ENCODE results near the gene CDH23. TPM values are rescaled to one million over a fixed set of nuclear protein-coding genes. Genes with fewer than 3 reads are reported as not detected.

The CDH23 gene
- total RNA-seq, 1 donor from 2014 or later, result 5.1 TPM

DNA sequence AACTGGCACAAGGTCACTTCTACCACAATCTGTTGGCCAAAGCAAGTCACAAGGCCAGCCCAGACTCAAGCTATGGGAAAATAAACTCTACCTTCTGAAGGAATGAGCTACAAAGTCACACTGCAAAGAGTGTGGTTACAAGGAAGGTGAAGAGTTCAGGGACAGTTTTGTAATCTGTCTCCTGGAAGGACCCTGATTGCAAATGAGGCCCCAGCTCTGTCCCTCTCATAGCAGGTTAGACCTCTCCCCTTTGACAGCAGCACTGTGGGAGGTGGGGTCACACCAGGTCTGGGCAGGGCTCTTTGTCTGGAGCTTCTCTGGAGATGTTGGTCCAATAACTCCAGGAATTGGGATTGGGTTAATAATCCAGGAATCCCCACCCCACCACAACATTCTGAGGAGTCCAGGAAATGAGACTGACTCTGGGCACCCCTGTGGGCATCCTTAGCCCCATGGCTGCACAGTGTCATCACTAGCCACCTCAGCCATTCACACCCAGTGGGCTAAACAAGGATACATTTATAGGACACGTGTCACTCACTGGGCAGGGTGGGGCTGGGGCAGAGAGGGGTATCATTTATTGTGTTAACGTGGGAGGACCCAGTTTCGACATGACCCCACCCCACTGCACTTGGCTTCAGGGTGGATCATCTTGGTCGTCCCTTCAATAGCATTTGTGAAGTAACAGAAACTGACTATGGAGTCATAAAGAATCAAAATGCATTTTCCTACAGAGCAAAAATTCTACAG is 346.5 kb downstream of the CDH23 start:
- DNase-seq (ENCODE audit: low spot score), result no peak

DNA sequence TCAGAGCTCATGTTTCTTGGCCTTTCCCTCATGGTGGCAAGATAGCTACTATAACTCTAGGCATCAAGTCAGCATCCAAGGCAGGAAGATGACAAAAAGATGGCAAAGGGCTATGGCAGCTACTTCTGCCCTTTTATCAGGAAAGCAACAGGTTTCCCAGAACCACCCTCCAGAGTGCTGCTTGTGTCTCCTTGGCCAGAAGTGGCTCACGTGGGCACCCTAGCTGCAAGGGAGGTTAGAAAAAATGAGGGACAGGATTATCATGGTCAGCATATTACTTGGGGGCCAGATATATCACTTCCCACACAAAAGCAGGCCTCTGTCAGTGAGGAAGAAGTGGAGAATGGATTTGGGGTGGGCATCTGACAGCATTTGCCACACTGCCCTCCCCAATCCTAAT is 347.1 kb downstream of the CDH23 start:
- DNase-seq (ENCODE audit: low spot score), result no peak

DNA sequence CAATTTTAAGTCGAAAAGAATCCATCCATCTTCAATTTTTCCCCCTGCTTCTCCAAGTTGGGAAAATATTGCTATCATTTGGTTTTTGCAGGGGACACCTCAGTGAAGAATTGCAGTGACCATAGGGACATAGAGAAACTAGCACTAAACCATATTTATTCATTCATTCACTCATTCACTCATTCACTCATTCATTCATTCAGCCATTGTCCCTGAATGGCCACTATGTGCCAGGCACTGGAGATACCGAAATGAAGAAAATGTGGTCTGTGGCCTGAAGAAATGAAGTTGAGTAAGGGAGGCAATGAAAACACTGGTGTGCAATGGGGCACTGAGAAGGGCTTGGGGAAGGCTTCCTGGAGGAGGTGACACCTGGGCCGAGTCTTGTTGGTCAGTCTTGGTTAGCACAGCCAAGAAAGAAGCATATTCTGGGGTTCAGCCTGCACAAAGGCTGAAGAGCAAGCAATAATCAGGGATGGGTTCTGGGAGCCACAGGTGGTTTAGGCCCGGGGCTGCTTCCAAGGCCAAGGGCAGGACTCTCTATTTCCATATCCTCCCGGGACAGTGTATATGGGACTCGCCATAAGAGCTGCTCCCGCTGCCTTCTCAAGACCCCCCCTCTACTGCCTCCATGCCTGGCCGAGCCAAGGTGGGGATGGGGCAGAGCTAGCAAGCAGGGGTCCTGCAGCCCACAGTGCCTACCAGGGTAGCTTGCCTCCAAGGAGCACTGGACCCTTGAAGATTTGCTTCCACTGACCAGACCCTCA is 348.4 kb downstream of the CDH23 start:
- no peak for DNase-seq (ENCODE audit: low spot score)

DNA sequence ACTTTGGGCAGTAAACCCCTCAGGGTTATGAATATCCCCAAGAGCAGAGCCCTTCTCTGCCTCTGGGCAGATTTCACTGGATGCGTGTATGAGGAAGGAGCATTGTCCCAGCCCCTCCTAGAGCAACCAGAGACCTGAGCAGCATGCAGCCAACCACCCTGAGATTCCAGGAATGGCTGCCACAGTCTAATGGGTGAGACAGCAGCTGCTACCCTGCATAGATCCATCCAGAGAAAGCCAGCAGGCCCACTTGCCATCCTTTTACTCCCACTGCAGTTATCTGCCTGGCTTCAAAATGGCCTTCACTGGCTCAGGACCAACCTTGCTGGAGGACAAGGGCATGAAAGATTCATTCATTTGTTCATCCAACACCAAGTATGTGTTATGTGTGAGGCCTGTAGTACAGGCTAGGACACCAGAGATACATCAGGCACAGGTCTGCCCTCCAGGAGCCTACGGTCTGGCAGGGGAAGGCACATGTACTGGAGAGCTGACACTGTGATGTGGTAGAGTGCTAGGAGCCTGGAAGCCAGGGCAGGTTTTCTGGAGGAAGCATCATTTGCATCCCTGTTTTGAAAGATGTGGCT is 349.0 kb downstream of the CDH23 start:
- no peak for DNase-seq (ENCODE audit: low spot score)

DNA sequence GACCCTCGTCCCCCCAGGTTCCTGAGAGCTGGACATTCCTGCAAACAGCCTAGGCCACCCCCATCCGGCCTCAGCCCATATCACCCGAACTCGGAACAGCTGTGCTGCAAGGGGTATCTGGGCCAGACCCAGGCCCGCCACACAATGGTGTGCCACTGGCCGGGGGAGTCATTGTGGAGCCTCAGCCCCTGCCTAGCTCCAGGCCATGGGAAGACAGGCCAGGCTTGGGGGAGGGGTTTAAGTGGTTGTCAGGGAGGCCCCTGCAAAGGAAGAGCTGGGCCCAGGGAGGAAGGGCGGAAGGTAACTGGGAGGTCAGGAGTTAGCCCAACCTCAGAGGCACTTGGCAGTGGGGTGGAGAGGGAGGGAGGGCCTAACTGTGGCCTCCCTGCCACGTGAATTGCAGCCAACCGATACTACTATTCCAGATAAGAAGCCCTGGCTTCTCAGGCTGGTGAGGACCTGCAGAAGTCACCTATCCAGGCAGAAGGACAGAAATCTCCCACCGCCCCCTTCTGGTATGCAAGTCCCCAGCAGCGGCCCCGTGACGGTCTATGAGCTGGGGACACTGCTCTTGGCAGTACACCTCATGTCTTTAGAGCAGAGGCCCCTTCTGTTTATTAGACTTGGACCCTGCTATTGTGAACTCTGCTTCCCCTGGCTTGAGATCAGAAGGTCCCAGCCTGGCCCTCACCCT is 349.8 kb downstream of the CDH23 start:
- peak; percentile 58 for DNase-seq (ENCODE audit: low spot score)

DNA sequence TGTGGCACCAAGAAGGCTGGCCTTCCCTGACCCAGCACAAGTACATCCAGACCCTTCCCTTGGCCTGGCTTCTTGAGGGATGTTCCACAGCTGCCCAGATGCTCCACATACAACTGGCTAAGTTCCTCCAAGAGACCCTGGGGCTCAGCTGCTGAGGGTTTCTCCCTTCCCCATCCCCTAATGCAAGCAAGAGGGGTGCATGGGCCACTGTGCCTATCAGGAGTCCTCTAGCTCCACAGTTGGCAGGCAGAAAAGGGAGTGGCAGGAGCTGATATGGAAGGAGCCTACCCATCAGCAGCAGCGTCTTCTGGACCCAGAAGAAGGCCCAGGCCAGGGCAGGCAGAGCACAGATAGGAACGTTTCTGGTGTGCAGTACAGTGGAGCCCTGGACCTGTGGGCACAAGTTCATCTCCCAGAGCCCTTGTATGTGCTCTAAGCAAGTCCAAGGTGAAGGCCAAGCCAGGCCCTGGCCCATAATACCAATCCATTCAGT is 350.4 kb downstream of the CDH23 start:
- DNase-seq (ENCODE audit: low spot score), result no peak

DNA sequence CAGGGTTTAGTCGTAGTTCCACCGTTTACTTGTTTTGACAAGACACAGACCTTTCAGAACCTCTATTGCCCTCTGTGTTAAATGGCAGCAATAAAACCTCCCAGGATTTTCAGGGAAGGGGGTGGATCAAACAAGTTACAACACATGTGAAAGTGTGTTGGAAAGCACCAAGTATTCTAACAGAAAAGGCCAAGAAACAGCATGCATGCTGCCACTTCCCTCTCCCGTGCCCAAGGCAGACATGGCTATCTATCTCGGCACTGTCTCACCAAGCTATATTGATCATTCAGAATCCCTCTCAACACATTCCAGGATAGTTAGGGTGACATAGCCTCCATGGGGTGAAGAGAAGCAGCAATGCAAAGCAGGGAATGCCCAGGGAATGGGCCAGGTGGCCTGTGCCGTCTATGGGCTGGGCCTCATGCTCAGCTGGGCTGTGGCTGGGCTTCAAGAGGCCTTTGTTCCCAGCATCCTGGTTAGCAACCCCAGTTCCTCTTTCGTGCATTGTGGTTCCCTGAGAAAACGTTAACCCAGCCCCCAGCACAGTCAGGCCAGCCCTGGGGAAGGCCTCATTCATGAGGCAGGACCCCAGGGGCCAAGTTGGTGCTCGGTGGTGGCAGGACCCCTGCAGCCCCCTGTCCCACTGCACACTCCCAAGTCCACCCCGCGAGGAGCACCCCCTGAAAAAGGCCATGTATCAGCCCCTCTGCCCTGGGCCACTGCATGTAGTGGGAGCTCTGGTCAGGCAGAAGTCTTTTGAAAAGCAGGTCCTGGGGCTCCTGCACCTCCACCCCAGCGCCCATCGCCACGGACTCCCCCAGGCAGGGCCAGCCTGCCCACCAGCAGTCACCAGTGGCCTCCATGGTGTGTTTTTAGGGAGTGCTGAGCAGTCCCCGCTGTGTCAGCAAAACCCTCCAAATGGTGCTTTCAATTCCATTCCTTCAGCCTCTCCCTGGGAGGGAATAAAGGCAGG is 351.1 kb downstream of the CDH23 start:
- no peak for DNase-seq (ENCODE audit: low spot score)

DNA sequence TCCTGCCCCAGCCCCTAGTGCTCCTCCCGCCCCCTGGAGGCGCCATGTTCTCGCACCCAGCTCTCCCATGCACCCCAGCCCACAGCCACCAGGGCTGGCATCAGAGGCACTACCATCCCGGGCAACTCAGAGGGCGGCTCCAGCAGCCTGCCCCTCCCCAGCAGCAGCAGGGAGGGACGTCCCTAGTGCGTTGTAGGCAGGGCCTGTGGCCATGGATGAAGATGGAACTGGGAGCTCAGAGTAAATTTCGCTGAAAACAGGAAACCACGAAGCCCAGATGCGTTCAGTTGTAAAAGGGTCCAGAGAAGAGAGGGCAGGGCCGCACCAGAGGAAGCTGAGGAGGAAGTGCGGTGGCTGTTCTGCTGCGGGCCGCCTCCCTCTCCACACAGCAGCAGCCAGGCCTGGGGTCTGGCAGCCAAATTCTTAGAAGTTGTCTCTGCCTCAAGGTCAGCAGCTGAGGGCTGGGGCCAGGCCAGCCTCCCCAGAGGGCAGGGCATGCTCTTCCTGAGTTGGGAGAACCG is 352.0 kb downstream of the CDH23 start:
- peak; percentile 73 for DNase-seq (ENCODE audit: low spot score)

DNA sequence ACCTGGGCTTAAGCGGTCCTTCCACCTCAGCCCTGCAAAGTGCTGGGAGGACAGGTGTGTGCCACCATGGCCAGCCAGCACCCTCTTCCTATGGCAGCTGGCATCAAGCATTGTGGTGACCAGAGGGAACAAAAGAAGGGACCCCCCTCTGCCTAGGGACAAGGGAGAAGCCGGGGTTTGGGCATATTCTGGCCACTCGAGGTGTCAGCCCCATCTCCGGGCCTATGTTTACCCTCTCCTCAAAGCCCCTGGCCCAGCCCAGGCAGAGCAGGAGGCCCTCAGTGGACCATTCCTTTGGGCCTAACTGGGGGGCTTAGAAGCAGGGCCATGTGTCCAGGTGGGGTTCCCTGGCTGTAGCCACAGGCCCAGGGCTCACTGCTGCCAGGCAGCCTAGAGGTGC is 352.7 kb downstream of the CDH23 start:
- no peak for DNase-seq (ENCODE audit: low spot score)

DNA sequence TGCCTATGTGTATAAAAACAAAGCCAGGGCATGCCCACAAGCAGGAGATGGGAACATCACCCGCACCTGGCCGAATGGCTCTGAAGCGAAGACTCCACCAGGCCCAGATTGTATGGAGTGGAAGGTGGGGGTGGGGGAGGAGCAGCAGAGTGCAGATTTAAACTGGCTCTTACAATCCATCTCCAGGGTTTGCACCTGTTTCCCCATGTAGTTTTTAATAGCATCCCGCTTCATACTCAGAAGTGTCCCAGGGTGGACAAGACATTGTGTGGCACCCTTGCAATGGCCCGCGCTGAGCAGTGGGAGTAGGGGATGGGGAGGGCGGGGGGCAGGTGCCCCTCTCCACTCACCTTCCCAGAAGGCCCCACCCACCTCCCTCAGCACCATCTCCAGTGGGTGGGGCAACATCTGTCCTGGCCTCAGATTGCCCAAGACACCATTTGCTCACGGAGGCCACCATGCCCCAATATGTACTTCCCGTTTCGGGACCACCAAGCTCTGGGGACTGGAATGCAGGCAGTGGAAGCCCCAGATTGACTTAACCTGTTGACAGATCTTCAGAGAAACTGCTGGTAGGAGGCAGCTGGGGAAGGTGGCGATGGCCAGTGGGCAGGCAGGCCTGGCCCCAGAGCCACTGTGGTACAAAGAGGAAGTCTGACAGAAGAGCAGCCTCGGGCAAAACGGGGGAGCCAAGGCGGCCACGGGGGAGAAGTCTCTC is 353.6 kb downstream of the CDH23 start:
- no peak for DNase-seq (ENCODE audit: low spot score)

DNA sequence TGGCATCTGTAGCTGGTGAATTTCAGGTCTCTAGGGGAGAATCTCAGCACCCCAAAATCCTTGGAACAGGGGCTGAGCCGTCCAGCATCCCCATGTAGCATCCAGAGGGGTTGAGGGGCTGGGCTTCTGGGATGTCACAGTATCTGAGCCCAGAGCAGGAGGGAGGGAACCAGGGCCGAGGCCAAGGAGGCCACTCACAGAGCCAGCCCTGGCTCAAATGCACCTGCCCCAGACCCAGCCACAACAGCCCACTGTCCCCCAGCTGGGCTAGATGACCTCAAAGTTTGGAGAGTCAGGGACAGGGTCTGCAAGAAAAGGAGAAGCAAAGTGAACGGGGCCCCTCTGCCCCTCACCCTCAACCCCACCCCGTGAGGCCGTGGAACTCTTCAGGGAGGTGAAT is 354.3 kb downstream of the CDH23 start:
- DNase-seq (ENCODE audit: low spot score), result no peak

DNA sequence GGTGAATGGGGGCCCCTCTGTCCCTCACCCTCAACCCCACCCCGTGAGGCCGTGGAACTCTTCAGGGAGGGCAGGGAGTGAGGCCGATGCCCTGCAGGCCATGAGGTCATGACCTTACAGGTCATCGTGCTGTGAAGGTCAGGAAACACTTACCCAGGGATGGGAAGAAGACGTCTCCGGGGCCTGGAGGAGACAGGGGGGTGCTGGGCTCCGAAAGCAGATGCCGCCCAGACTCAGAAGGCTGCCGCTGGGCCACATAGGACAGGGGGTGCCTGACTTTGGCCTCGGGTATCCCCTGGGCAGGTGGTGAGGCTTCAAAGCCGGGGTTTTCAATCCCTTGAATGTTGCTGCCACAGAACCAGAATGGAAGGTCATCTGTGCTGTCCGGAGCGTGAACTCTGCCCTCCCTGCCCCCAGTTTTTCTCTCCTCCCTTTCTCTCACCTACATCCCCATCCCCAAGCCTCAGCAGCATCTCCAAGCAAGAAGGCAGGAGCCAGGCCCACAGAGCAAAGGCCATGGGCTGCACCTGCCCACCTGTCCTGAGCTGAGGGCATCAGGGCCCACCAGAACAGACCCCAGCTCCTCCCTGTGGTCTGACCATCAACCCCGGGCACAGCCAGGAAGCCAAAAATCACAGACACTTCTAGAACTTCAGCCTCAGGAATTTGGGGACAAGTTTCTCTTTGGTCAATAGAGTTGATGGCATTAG is 354.9 kb downstream of the CDH23 start:
- no peak for DNase-seq (ENCODE audit: low spot score)

DNA sequence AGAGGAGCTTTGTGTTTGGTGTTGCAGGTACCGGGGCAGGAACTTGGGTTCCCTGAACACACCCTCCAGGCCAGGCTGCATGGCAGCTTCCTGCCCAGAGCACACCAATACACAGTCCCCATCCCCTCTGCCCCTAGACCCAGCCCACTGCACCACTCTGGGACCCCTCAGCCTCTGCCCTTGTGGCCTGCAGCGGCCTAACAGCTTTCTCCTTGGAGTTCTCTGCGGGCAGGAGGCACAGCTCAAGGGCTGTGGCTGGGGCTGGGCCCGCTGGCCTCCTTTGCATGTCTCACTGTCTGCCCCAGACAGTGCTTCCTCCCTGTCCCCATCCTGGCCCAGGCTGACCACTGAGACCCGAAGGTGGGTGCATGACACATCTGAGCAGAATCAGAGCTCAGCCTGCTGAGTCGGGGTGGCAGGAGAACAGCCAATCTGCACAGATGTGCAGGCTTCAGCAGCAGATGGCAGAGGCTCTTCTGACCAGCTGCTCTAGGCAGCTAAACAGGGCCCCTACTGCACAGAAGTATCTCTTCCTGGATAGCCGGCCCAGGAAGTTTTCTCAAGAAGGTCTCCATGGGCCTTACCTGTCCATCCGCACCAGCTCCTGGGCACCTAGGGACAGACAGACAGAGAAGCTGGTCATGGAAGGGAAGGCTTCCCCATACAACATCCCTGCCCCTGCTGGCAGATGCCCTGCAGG is 355.8 kb downstream of the CDH23 start:
- no peak for DNase-seq (ENCODE audit: low spot score)

DNA sequence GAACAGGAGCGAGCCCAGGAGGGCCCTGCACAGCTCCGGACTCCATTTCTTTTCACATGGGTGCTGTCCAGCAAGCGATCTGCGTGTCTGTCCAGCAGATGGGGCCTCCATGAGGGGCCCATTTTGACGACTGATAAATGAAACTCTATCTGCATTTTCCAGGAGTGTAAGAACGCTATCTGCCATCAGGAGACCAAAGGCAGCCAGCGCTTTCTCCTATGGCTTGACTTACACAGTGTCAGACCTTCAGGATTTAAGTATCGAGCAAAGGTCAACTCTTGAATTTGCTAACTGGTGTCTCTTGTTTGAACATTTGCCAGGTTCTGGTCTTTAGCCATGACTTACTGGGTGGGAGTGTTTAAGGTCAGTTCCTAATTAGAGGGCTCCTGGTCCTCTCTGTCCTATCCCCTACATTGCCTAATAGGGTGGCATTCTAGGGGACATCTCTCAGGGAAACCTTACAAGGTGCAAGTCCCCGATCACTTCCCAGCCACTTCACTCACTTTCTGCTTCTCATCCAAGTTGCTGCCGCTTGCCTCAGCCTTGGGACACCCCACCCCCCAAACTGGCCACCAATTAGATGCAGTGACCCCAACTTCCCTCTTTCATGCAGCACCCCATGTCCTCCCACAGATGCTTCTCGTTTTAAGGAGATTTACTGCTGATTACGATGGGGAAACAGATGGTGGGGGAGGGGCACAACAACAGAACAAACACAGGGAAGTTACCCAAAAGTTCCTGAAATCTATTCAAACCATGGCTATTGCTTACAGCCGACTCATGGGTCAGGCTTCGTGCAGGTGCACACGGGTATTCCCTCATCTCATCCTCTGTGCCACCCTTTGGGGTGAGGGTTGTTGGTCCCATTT is 356.6 kb downstream of the CDH23 start:
- peak; percentile 71 for DNase-seq (ENCODE audit: low spot score)

DNA sequence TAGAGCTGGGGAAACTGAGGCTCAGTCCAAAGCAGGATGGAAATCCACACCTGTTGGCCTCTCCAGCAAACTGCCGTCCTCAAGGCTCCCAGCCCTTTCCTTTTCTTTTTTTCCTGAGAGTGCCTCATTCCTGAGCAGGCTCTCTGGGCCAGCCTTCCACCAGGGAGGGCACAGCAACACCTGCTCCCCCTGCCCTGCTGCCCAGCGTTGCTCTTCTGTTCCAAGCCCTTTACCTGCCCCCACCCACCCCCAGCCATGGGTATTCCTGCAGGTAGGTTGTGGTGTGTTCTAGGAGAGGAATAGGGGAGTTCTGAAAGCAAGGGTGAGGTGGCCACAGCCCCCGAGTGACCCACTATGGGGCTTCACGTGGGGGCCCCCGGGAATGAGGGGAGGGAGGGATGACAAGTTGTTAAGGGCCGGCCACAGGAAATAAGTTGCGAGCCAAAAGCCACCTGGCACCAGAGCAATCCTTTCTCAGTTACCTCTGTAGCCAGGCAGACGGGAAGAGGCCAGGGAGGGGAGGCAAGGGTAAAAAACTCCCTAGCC is 357.3 kb downstream of the CDH23 start:
- DNase-seq (ENCODE audit: low spot score), result no peak

DNA sequence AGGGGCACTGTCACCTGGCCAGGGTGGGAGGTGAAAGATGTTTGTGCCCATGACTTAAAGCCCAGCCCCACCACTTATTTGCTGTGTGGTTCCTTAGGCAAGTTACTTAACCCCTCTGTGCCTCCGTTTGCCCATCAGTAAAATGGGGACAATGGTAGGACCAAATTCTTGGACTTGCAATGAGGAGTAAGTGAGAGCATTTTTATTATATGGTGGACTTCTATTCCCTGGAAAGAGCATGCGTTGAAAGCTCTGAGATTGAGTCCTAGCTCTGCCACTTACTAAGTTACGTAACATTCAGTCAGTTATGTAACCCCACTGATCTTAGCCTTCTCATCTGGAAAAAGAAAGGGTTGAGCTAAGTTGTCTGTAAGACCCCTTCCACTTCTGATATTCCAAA is 357.8 kb downstream of the CDH23 start:
- no peak for DNase-seq (ENCODE audit: low spot score)

DNA sequence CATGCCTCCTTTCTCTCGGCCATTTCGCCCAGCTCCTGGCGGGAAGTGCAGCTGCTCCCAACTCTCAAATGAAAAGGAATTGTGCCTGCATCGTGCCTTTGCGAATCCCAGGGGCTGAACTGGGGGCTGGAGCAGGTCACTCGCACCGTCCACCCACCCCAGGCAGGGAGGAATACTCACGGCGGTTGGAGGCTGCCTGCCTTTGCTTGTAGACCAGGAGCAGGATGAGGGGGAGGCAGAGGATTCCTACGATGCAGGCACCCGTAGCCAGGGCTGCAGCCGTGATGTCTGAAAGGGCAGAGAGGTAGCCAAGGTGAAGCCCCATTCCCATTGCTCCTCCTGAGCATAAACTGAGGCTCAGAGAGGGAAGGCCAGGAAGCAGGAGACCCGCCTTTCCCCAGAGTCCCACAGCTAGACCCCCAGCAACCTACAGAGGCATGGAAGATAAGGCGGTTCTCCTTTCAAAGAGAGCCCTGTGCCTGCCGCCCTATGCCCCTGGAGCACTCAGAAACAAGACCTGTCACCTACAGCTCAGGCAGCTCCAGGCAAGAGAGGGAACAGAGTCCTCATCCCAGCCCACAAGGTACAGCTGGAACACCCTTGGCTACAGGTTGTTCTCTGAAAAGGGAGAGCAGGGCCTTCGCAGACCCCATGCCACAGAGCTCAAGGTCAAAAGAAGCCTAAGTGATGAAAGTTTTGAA is 358.6 kb downstream of the CDH23 start:
- DNase-seq (ENCODE audit: low spot score), result no peak

All from mucosa of gallbladder (tissue), 1 donor.